MCF 10A (cell line): ENCODE results near the gene NUDCD2. TPM values are rescaled to one million over a fixed set of nuclear protein-coding genes. Genes with fewer than 3 reads are reported as not detected.
A peak's percentile ranks its signal among the peaks of the same experiment; 100 is the strongest.

Experiments
- BruUV-seq: library from RNA; stranded (reverse); fragments of 400-500 nt; replicated peaks from 2 replicates; lab custom pipeline; 2021; lab: Mats Ljungman, UMichigan
- CTCF ChIA-PET: fragments of 300-600 bp; sonication (Branson Sonifier 250); formaldehyde crosslinking; extraction: SDS; loops from one replicate; lab custom pipeline; 2021; ENCODE audit warnings: antibody characterized with exemption, inconsistent platforms; lab: Yijun Ruan, JAX
- POLR2A ChIA-PET: fragments of 300-600, 350-650 bp; sonication (Branson Sonifier 250); formaldehyde crosslinking; extraction: SDS; loops from one replicate; lab custom pipeline; 2020; ENCODE audit warnings: antibody characterized with exemption, inconsistent platforms; lab: Yijun Ruan, JAX
- DNase-seq: peaks from one replicate; pipeline ENCODE4 v3.0.0-alpha.2; 2018; ENCODE audit not compliant: unreplicated experiment
- H3K27ac Mint-ChIP-seq: one replicate; pipeline ENCODE4 v1.8.0; 2022; ENCODE audit warnings: mild to moderate bottlenecking, low read depth, mixed read lengths; ENCODE audit not compliant: unreplicated experiment
- H3K27me3 Mint-ChIP-seq: one replicate; pipeline ENCODE4 v1.8.0; 2022; ENCODE audit warnings: mixed read lengths; ENCODE audit not compliant: insufficient read depth, unreplicated experiment
- H3K36me3 Mint-ChIP-seq: one replicate; pipeline ENCODE4 v1.8.0; 2022; ENCODE audit warnings: mild to moderate bottlenecking, moderate library complexity, mixed read lengths; ENCODE audit not compliant: insufficient read depth, unreplicated experiment
- H3K4me1 Mint-ChIP-seq: one replicate; pipeline ENCODE4 v1.8.0; 2022; ENCODE audit warnings: mixed read lengths; ENCODE audit not compliant: insufficient read depth, unreplicated experiment
- H3K4me3 Mint-ChIP-seq: one replicate; pipeline ENCODE4 v1.8.0; 2022; ENCODE audit warnings: mild to moderate bottlenecking, moderate library complexity, mixed read lengths; ENCODE audit not compliant: unreplicated experiment
- H3K9me3 Mint-ChIP-seq: one replicate; pipeline ENCODE4 v1.8.0; 2022; ENCODE audit warnings: mixed read lengths; ENCODE audit not compliant: unreplicated experiment
- CTCF ChIP-seq: fragments of 200-600 bp; IDR thresholded peaks from one replicate; pipeline ENCODE4 v1.8.0; 2022; ENCODE audit warnings: antibody characterized with exemption, mild to moderate bottlenecking; ENCODE audit not compliant: unreplicated experiment
- intact Hi-C: fragments of 100-400 bp; cut with micrococcal nuclease; formaldehyde crosslinking; loops from 2 replicates; pipeline ENCODE4 v1.14.1; 2022
- total RNA-seq: library from RNA; stranded (reverse); gene quantifications from 2 replicates; pipeline ENCODE4 v1.2.3, GENCODE V29; 2022

NUDCD2 gene
- total RNA-seq, 1 experiment from 2014 or later = 68.0 TPM

GRCh38 chr5:163439092-163439425 is 20.8 kb downstream of the NUDCD2 start:
- ChIA-PET CTCF (interaction anchor here (0.7 to 3.0 kb wide), 4 partner anchors 21 to 113 kb away, joined by 3 to 27 read pairs (median 4); partner anchors contain the start of genes HMMR and NUDCD2), POLR2A (interaction anchor here (0.6 to 9.3 kb wide), 9 partner anchors 10 to 1240 kb away, joined by 3 to 392 read pairs (median 10); partner anchors contain the start of genes HMMR, MAT2B and NUDCD2)
- H3K27me3 Mint-ChIP-seq = no peaks in the 10 kb centered on the region
- H3K27ac Mint-ChIP-seq = peak overlapping the region; percentile 12
- TF ChIP-seq CTCF = no peak
- H3K4me3 Mint-ChIP-seq = peak overlapping the region; percentile 92
- no TSS peak for BruUV-seq
- intact Hi-C loops = no loop called here
- peak; percentile 29 for DNase-seq
- H3K9me3 Mint-ChIP-seq = no peaks in the 10 kb centered on the region
- peaks cover 32% of the 10 kb centered on the region for H3K4me1 Mint-ChIP-seq
- H3K36me3 Mint-ChIP-seq = peaks cover 65% of the 10 kb centered on the region

GRCh38 chr5:163437309-163438182 is 22.4 kb downstream of the NUDCD2 start, which contains the start of gene CCNG1:
Gene CCNG1 (plus strand): TSS chr5:163437595. CDS start chr5:163439257, 1,662 bp downstream.
- CTCF ChIA-PET = interaction anchor here (0.6 to 3.0 kb wide), 4 partner anchors 22 to 357 kb away, joined by 3 to 27 read pairs (median 4); partner anchors contain the start of genes HMMR and NUDCD2
- Mint-ChIP-seq H3K27ac (peak within 1 kb of the TSS; percentile 93), H3K27me3 (no peaks in the 10 kb centered on the region), H3K4me3 (peak within 1 kb of the TSS; percentile 92), H3K9me3 (no peaks in the 10 kb centered on the region), H3K36me3 (peaks cover 50% of the 10 kb centered on the region), H3K4me1 (peaks cover 32% of the 10 kb centered on the region)
- peak; percentile 10 for TF ChIP-seq CTCF
- POLR2A ChIA-PET = interaction anchor here (0.5 to 9.3 kb wide), 19 partner anchors 12 to 1121 kb away, joined by 3 to 392 read pairs (median 5); partner anchors contain the start of genes HMMR, MAT2B and NUDCD2
- intact Hi-C loops = loop anchor here (2.0 kb wide), 1 partner anchor 67 kb away; the partner anchor contains the start of gene MAT2B
- no TSS peak for BruUV-seq
- peak; percentile 100 for DNase-seq

- peak overlapping the region; percentile 93 for H3K27ac Mint-ChIP-seq
- TF ChIP-seq CTCF = no peak
- H3K4me1 Mint-ChIP-seq = peaks cover 33% of the 10 kb centered on the region
- ChIA-PET CTCF (no interaction called here), POLR2A (interaction anchor here (1.0 to 9.3 kb wide), 9 partner anchors 12 to 80 kb away, joined by 3 to 392 read pairs (median 10); partner anchors contain the start of genes HMMR, MAT2B and NUDCD2)
- H3K4me3 Mint-ChIP-seq = peak overlapping the region; percentile 92
- no TSS peak for BruUV-seq
- peaks cover 44% of the 10 kb centered on the region for H3K36me3 Mint-ChIP-seq
- intact Hi-C loops = loop anchor here (2.0 kb wide), 1 partner anchor 68 kb away; the partner anchor contains the start of gene MAT2B
- DNase-seq = no peak
- H3K27me3 Mint-ChIP-seq = no peaks in the 10 kb centered on the region
- H3K9me3 Mint-ChIP-seq = no peaks in the 10 kb centered on the region
These were observed 22.9 kb downstream of the NUDCD2 start for GRCh38 chr5:163437011-163437308.

- peak overlapping the region; percentile 92 for H3K4me3 Mint-ChIP-seq
- intact Hi-C loops = loop anchor here (2.0 kb wide), 1 partner anchor 68 kb away; the partner anchor contains the start of gene MAT2B
- peak overlapping the region; percentile 93 for H3K27ac Mint-ChIP-seq
- H3K4me1 Mint-ChIP-seq = peaks cover 37% of the 10 kb centered on the region
- H3K9me3 Mint-ChIP-seq = no peaks in the 10 kb centered on the region
- TF ChIP-seq CTCF = no peak
- peaks cover 40% of the 10 kb centered on the region for H3K36me3 Mint-ChIP-seq
- POLR2A ChIA-PET = interaction anchor here (0.7 to 1.0 kb wide), 3 partner anchors 22 to 27 kb away, joined by 3 to 6 read pairs (median 3); partner anchors contain the start of gene HMMR
- H3K27me3 Mint-ChIP-seq = no peaks in the 10 kb centered on the region
- TSS peak; percentile 82 for BruUV-seq
- CTCF ChIA-PET = no interaction called here
- no peak for DNase-seq
These were observed 23.4 kb downstream of the NUDCD2 start for GRCh38 chr5:163436515-163436914.
